ENCODE results near the gene FAHD2A.

GRCh38 chr2:95392320-95392719 is 10.2 kb upstream of the FAHD2A start:
- no peak for TF ChIP-seq CTCF (conservative IDR thresholded peaks at IDR 0.05 in 1 of 2, IDR thresholded peaks at IDR 0.05 in 1 of 2; ENCODE audit: extremely low read depth in 1 of 2, insufficient read depth in 1 of 2, low read depth in 1 of 2, low read length in 2 of 2)
- no peak for TF ChIP-seq EZH2 (IDR thresholded peaks at IDR 0.05; ENCODE audit: borderline replicate concordance, low read length)
